MCF 10A (cell line): ENCODE data around the gene LRRC36. TPM values are rescaled to one million over a fixed set of nuclear protein-coding genes. Genes with fewer than 3 reads are reported as not detected.
"Not testable (repeated sequence)": the region's sequence is repeated elsewhere in the genome, so short reads cannot be mapped to it uniquely, and the experiment has no call there.

Source experiments
- BruUV-seq: library from RNA; stranded (reverse); fragments of 400-500 nt; replicated peaks from 2 replicates; lab custom pipeline; 2021; lab: Mats Ljungman, UMichigan
- CTCF ChIA-PET: fragments of 300-600 bp; sonication (Branson Sonifier 250); formaldehyde crosslinking; extraction: SDS; loops from one replicate; lab custom pipeline; 2021; ENCODE audit warnings: antibody characterized with exemption, inconsistent platforms; lab: Yijun Ruan, JAX
- POLR2A ChIA-PET: fragments of 300-600, 350-650 bp; sonication (Branson Sonifier 250); formaldehyde crosslinking; extraction: SDS; loops from one replicate; lab custom pipeline; 2020; ENCODE audit warnings: antibody characterized with exemption, inconsistent platforms; lab: Yijun Ruan, JAX
- DNase-seq: peaks from one replicate; pipeline ENCODE4 v3.0.0-alpha.2; 2018; ENCODE audit not compliant: unreplicated experiment
- H3K27ac Mint-ChIP-seq: one replicate; pipeline ENCODE4 v1.8.0; 2022; ENCODE audit warnings: mild to moderate bottlenecking, low read depth, mixed read lengths; ENCODE audit not compliant: unreplicated experiment
- H3K27me3 Mint-ChIP-seq: one replicate; pipeline ENCODE4 v1.8.0; 2022; ENCODE audit warnings: mixed read lengths; ENCODE audit not compliant: insufficient read depth, unreplicated experiment
- H3K36me3 Mint-ChIP-seq: one replicate; pipeline ENCODE4 v1.8.0; 2022; ENCODE audit warnings: mild to moderate bottlenecking, moderate library complexity, mixed read lengths; ENCODE audit not compliant: insufficient read depth, unreplicated experiment
- H3K4me1 Mint-ChIP-seq: one replicate; pipeline ENCODE4 v1.8.0; 2022; ENCODE audit warnings: mixed read lengths; ENCODE audit not compliant: insufficient read depth, unreplicated experiment
- H3K4me3 Mint-ChIP-seq: one replicate; pipeline ENCODE4 v1.8.0; 2022; ENCODE audit warnings: mild to moderate bottlenecking, moderate library complexity, mixed read lengths; ENCODE audit not compliant: unreplicated experiment
- H3K9me3 Mint-ChIP-seq: one replicate; pipeline ENCODE4 v1.8.0; 2022; ENCODE audit warnings: mixed read lengths; ENCODE audit not compliant: unreplicated experiment
- intact Hi-C: fragments of 100-400 bp; cut with micrococcal nuclease; formaldehyde crosslinking; loops from 2 replicates; pipeline ENCODE4 v1.14.1; 2022
- total RNA-seq: library from RNA; stranded (reverse); gene quantifications from 2 replicates; pipeline ENCODE4 v1.2.3, GENCODE V29; 2022
- TF ChIP-seq, protein P1 (sequence below): fragments of 200-600 bp; IDR thresholded peaks from one replicate; pipeline ENCODE4 v1.8.0; 2022; ENCODE audit warnings: antibody characterized with exemption, mild to moderate bottlenecking; ENCODE audit not compliant: unreplicated experiment

Gene LRRC36
- total RNA-seq, 1 experiment from 2014 or later, result not detected

GRCh38 chr16:67413978-67414911, 87.6 kb downstream of the LRRC36 start:
- Mint-ChIP-seq H3K27ac (no peak overlapping the region), H3K27me3 (peaks cover 5% of the 10 kb centered on the region), H3K4me1 (peaks cover 16% of the 10 kb centered on the region), H3K36me3 (no peaks in the 10 kb centered on the region), H3K4me3 (no peak overlapping the region), H3K9me3 (no peaks in the 10 kb centered on the region)
- TF ChIP-seq, protein P1, sequence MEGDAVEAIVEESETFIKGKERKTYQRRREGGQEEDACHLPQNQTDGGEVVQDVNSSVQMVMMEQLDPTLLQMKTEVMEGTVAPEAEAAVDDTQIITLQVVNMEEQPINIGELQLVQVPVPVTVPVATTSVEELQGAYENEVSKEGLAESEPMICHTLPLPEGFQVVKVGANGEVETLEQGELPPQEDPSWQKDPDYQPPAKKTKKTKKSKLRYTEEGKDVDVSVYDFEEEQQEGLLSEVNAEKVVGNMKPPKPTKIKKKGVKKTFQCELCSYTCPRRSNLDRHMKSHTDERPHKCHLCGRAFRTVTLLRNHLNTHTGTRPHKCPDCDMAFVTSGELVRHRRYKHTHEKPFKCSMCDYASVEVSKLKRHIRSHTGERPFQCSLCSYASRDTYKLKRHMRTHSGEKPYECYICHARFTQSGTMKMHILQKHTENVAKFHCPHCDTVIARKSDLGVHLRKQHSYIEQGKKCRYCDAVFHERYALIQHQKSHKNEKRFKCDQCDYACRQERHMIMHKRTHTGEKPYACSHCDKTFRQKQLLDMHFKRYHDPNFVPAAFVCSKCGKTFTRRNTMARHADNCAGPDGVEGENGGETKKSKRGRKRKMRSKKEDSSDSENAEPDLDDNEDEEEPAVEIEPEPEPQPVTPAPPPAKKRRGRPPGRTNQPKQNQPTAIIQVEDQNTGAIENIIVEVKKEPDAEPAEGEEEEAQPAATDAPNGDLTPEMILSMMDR, result no peak
- CTCF ChIA-PET, result interaction anchor here (0.6 to 2.5 kb wide), 6 partner anchors 10 to 162 kb away, joined by 3 to 14 read pairs (median 3); no protein-coding TSS in a partner anchor
- intact Hi-C loops, result no loop called here
- BruUV-seq, result TSS peak; percentile 33
- DNase-seq, result no peak
- POLR2A ChIA-PET, result interaction anchor here (0.5 to 1.1 kb wide), 3 partner anchors 152 to 168 kb away, joined by 3 to 4 read pairs (median 3); partner anchors contain the start of gene FHOD1

DNA sequence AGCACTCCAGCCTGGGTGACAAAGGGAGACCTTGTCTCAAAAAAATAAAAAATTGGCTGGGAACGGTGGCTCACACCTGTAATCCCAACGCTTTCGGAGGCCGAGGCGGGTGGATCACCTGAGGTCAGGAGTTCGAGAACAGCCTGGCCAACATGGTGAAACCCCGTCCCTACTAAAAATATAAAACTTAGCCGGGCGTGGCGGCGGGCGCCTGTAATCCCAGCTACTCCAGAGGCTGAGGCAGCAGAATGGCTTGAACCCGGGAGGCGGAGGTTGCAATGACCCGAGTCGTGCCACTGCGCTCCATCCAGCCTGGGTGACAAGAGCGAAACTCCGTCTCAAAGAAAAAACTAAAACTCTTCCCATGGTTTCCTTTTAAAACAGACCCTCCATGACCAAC, 88.8 kb downstream of the LRRC36 start:
- DNase-seq, BruUV-seq, H3K27ac Mint-ChIP-seq, H3K36me3 Mint-ChIP-seq, POLR2A ChIA-PET, H3K9me3 Mint-ChIP-seq: not testable (repeated sequence)
- CTCF ChIA-PET, result interaction anchor here (1.1 to 2.5 kb wide), 3 partner anchors 9 to 155 kb away, joined by 3 to 14 read pairs (median 5); no protein-coding TSS in a partner anchor
- peak overlapping the region; percentile 78 for H3K4me3 Mint-ChIP-seq
- intact Hi-C loops, result loop anchor here (5.0 kb wide), 1 partner anchor 43 kb away; no protein-coding TSS in a partner anchor
- peaks cover 16% of the 10 kb centered on the region for H3K4me1 Mint-ChIP-seq
- peaks cover 14% of the 10 kb centered on the region for H3K27me3 Mint-ChIP-seq

GRCh38 chr16:67415872-67416793, 89.5 kb downstream of the LRRC36 start, which contains the start of gene ZDHHC1:
Gene ZDHHC1 (minus strand): TSS chr16:67416477. CDS start chr16:67407775, 8,702 bp downstream.
- H3K27me3 Mint-ChIP-seq, result peaks cover 14% of the 10 kb centered on the region
- intact Hi-C loops, result loop anchor here (1.0 to 5.0 kb wide), 3 partner anchors 44 to 156 kb away; no protein-coding TSS in a partner anchor
- TF ChIP-seq, protein P1, result peak; percentile 63
- H3K4me3 Mint-ChIP-seq, result peak within 1 kb of the TSS; percentile 81
- no TSS peak for BruUV-seq
- peaks cover 16% of the 10 kb centered on the region for H3K4me1 Mint-ChIP-seq
- peak; percentile 60 for DNase-seq
- no peaks in the 10 kb centered on the region for H3K36me3 Mint-ChIP-seq
- no peaks in the 10 kb centered on the region for H3K9me3 Mint-ChIP-seq
- POLR2A ChIA-PET, result interaction anchor here (0.7 to 1.6 kb wide), 4 partner anchors 10 to 149 kb away, joined by 3 to 6 read pairs (median 4); no protein-coding TSS in a partner anchor
- peak within 1 kb of the TSS; percentile 79 for H3K27ac Mint-ChIP-seq
- CTCF ChIA-PET, result interaction anchor here (0.6 to 2.7 kb wide), 25 partner anchors 8 to 368 kb away, joined by 3 to 20 read pairs (median 4); partner anchors contain the start of gene HSD11B2
